ENCODE results near the gene TFEC. TPM values are rescaled to one million over a fixed set of nuclear protein-coding genes. Genes with fewer than 3 reads are reported as not detected.

TFEC gene
- total and polyA plus RNA-seq, 10 of the 15 experiments (the other 5 are each of a cell fraction or from before 2014, with no cell fraction given) = 0.18 to 5.8 (median 2.4) TPM

DNA sequence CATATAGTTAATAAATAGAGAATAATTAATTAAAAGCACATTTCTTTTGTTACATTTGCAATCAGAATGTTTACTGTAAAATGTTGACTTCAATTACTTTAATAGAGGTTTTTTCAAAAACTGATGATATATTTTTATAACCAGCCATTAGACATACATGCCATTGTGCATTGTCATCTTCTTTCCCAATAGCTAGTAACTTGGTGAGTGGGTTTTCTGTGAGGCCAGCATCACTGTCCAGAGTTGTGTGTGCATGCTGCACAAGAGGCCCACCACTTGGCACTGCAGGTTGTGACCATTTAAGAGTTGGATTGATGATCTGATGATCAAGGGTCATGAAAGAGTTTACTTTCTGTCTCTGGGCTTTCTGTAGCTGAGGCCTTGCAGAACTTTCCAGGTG is 46.5 kb downstream of the TFEC start (continued):
- TF ChIP-seq ZBTB33 (IDR thresholded peaks at IDR 0.05) = no peak
- TF ChIP-seq EP300 (IDR thresholded peaks at IDR 0.05; ENCODE audit: borderline replicate concordance in 1 of 2, control insufficient read depth in 1 of 2, low read depth in 2 of 2, low read length in 2 of 2) = no peak
- no peak for TF ChIP-seq TARDBP (IDR thresholded peaks at IDR 0.05; ENCODE audit: borderline replicate concordance)
- no peak for TF ChIP-seq USF1 (IDR thresholded peaks at IDR 0.05; ENCODE audit: borderline replicate concordance, extremely low read length, insufficient read depth, low read depth, low read length)
- no peak for TF ChIP-seq CBX3 (IDR thresholded peaks at IDR 0.05; ENCODE audit: borderline replicate concordance, low read depth)
- TF ChIP-seq, protein P1, sequence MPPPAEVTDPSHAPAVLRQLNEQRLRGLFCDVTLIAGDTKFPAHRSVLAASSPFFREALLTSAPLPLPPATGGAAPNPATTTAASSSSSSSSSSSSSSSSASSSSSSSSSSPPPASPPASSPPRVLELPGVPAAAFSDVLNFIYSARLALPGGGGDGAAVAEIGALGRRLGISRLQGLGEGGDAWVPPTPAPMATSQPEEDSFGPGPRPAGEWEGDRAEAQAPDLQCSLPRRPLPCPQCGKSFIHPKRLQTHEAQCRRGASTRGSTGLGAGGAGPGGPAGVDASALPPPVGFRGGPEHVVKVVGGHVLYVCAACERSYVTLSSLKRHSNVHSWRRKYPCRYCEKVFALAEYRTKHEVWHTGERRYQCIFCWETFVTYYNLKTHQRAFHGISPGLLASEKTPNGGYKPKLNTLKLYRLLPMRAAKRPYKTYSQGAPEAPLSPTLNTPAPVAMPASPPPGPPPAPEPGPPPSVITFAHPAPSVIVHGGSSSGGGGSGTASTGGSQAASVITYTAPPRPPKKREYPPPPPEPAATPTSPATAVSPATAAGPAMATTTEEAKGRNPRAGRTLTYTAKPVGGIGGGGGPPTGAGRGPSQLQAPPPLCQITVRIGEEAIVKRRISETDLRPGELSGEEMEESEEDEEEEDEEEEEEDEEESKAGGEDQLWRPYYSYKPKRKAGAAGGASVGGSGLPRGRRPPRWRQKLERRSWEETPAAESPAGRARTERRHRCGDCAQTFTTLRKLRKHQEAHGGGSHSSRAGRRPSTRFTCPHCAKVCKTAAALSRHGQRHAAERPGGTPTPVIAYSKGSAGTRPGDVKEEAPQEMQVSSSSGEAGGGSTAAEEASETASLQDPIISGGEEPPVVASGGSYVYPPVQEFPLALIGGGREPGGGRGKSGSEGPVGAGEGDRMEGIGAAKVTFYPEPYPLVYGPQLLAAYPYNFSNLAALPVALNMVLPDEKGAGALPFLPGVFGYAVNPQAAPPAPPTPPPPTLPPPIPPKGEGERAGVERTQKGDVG (CRISPR knock-in tag; IDR thresholded peaks at IDR 0.05) = no peak

DNA sequence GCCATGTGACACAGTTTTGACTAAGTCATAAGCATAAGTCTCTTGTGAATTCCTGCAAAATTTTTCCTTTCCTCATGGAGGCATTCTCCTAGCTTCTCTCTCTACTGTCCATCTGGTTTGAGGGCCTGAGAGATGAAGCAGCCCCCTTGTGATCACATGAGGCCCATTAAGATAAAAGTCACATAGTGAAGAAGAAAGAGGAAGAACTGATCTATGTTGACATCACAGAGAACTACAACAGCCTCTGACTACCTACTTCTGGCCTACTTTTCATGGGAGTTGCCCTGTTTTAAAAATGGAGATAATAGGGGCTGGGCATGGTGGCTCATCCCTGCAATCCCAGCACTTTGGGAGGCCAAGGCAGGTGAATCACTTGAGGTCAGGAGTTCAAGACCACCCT is 50.4 kb downstream of the TFEC start:
- FAIRE-seq (no peak), DNase-seq (ENCODE audit: low read depth, low spot score) (no peak), ATAC-seq (no peak)
- ChIA-PET RAD21 (ENCODE audit: unreplicated experiment) (no interaction called here), POLR2A (no interaction called here), SMC1A (ENCODE audit: uncharacterized antibody, unreplicated experiment) (interaction anchor here (0.6 kb wide), 1 partner anchor 299 kb away, joined by 3 read pairs; no protein-coding TSS in a partner anchor), CTCF (no interaction called here)
- no peak overlapping the region for H3K27ac ChIP-seq (ENCODE audit: control insufficient read depth, insufficient read depth)
- in situ Hi-C loops (cut with MboI) (no loop called here), intact Hi-C loops (cut with micrococcal nuclease; ENCODE audit: unreplicated experiment) (no loop called here)
- no peak for TF ChIP-seq SUZ12 (IDR thresholded peaks at IDR 0.05; ENCODE audit: unreplicated experiment)
- no peak for TF ChIP-seq ETV6 (conservative IDR thresholded peaks at IDR 0.05 in 1 of 2, IDR thresholded peaks at IDR 0.05 in 1 of 2; ENCODE audit: borderline replicate concordance in 1 of 2, low read depth in 1 of 2)
- TF ChIP-seq KLF5 (IDR thresholded peaks at IDR 0.05; ENCODE audit: partially characterized antibody) = no peak
- TF ChIP-seq, protein P2, sequence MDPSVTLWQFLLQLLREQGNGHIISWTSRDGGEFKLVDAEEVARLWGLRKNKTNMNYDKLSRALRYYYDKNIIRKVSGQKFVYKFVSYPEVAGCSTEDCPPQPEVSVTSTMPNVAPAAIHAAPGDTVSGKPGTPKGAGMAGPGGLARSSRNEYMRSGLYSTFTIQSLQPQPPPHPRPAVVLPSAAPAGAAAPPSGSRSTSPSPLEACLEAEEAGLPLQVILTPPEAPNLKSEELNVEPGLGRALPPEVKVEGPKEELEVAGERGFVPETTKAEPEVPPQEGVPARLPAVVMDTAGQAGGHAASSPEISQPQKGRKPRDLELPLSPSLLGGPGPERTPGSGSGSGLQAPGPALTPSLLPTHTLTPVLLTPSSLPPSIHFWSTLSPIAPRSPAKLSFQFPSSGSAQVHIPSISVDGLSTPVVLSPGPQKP (IDR thresholded peaks at IDR 0.05; ENCODE audit: low read depth, low read length) = no peak
- TF ChIP-seq ZNF622 (IDR thresholded peaks at IDR 0.05) = no peak
- TF ChIP-seq RAD21 (IDR thresholded peaks at IDR 0.05; ENCODE audit: insufficient read depth, low read depth, low read length) = no peak
- H3K4me1 ChIP-seq (ENCODE audit: control insufficient read depth, insufficient read depth, low read length) = no peaks in the 10 kb centered on the region
- H3K4me3 ChIP-seq = no peak overlapping the region
- no TSS peak for BruUV-seq (replicated peaks)
- no peak overlapping the region for H3K4me2 ChIP-seq (ENCODE audit: control insufficient read depth, insufficient read depth)
- no peaks in the 10 kb centered on the region for H3K36me3 ChIP-seq (ENCODE audit: control insufficient read depth in 2 of 2, insufficient read depth in 2 of 2, low read length in 1 of 2)
- H3K9ac ChIP-seq (ENCODE audit: control insufficient read depth, insufficient read depth, low read length) = no peak overlapping the region
- H3K9me3 ChIP-seq (replicated peaks; ENCODE audit: control insufficient read depth, insufficient read depth, low read length) = no peaks in the 10 kb centered on the region
- H2AFZ ChIP-seq (ENCODE audit: control insufficient read depth, low read depth, low read length) = no peak overlapping the region
- H3K27me3 ChIP-seq (replicated peaks in 1 of 2; ENCODE audit: control insufficient read depth in 2 of 2, insufficient read depth in 2 of 2, low read length in 1 of 2) = no peaks in the 10 kb centered on the region
- no peaks in the 10 kb centered on the region for H3K79me2 ChIP-seq (ENCODE audit: control insufficient read depth, insufficient read depth, low read length)
- no peaks in the 10 kb centered on the region for H4K20me1 ChIP-seq (ENCODE audit: control insufficient read depth, insufficient read depth)
